LNCaP clone FGC (cell line): ENCODE data around the gene TRIM63.

ENCODE experiments used
- DNase-seq: peaks from one replicate; pipeline ENCODE4 v3.0.0-alpha.2; 2011; ENCODE audit warnings: low read depth
- H3K4me3 ChIP-seq: 2 replicates; pipeline ENCODE4 v1.5.1; 2011; ENCODE audit warnings: mild to moderate bottlenecking, low read depth, low read length, control low read depth
- TF ChIP-seq, protein P1 (sequence below): IDR thresholded peaks from 2 replicates; pipeline ENCODE4 v1.5.1; 2012; ENCODE audit warnings: mild to moderate bottlenecking; ENCODE audit not compliant: control insufficient read depth, insufficient read depth; ENCODE audit errors: extremely low read depth

Gene TRIM63

GRCh38 chr1:26023826-26024225 lies 43.6 kb downstream of the TRIM63 start:
- TF ChIP-seq, protein P1, sequence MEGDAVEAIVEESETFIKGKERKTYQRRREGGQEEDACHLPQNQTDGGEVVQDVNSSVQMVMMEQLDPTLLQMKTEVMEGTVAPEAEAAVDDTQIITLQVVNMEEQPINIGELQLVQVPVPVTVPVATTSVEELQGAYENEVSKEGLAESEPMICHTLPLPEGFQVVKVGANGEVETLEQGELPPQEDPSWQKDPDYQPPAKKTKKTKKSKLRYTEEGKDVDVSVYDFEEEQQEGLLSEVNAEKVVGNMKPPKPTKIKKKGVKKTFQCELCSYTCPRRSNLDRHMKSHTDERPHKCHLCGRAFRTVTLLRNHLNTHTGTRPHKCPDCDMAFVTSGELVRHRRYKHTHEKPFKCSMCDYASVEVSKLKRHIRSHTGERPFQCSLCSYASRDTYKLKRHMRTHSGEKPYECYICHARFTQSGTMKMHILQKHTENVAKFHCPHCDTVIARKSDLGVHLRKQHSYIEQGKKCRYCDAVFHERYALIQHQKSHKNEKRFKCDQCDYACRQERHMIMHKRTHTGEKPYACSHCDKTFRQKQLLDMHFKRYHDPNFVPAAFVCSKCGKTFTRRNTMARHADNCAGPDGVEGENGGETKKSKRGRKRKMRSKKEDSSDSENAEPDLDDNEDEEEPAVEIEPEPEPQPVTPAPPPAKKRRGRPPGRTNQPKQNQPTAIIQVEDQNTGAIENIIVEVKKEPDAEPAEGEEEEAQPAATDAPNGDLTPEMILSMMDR: no peak
- DNase-seq: no peak
- H3K4me3 ChIP-seq: no peak overlapping the region

DNA sequence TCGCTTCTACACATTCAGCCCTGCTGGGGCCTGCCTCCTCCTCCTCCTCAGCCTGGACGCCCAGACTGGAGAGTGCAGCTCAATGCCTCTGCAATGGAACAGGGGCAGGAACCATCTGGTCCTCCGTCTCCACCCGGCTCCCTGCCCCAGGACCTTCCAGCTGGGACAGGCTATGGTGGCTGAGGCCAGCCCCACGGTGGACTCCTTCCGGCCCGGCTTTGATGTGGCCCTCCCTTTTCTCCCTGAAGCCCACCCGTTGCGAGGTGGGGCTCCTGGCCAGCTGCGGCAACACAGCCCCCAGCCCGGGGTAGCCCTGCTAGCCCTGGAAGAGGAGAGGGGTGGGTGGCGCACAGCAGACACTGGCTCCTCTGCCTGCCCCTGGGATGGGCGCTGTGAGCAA lies 44.4 kb downstream of the TRIM63 start:
- no peak for DNase-seq
- no peak overlapping the region for H3K4me3 ChIP-seq
- TF ChIP-seq, protein P1: no peak

- DNase-seq: no peak
- TF ChIP-seq, protein P1: no peak
- H3K4me3 ChIP-seq: no peak overlapping the region
These were observed 45.0 kb downstream of the TRIM63 start for GRCh38 chr1:26022404-26022779.

DNA sequence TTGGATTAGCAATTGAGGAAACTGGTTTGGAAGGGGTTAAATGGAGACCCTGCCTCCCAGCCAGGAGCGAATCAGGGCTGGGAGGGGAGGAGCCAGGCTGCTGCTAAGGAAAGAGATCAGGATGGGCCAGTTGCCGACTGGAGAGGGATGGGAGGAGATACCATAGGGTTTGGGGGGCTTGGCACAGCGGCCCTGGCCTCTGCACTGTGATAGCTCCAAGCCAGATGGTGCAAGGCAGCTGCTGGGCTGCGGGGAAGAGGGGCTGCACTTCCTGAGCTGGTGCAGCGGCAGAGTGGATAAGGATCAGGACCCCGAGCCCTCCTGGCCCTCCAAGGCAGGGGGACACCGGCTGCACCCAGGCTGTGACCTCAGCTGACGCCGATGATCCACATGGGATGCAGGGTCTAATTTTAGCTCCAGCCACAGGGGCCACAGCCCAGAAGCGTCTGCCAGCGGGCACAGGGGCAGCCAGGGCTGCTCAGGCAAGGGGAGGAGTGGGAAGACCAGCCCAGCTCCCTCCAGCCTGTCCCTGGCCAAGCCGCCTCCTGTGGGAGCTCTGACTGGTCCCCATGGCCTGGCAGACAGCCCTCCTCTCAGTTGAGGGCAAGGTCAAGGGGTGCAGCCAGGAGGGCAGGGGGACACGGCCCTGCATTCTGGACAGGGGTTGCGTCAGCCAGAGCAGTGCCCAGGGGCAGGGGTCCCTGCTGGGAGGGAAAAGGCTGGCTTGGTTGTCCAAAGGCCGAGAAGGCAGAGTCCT lies 45.6 kb downstream of the TRIM63 start, which contains the start of gene EXTL1:
Gene EXTL1 (plus strand): TSS at position 129 of the 757 bp plus-strand sequence. CDS start 872 bp downstream, outside the sequence.
- H3K4me3 ChIP-seq: no peak within 1 kb of the TSS
- no peak for DNase-seq
- TF ChIP-seq, protein P1: no peak

DNA sequence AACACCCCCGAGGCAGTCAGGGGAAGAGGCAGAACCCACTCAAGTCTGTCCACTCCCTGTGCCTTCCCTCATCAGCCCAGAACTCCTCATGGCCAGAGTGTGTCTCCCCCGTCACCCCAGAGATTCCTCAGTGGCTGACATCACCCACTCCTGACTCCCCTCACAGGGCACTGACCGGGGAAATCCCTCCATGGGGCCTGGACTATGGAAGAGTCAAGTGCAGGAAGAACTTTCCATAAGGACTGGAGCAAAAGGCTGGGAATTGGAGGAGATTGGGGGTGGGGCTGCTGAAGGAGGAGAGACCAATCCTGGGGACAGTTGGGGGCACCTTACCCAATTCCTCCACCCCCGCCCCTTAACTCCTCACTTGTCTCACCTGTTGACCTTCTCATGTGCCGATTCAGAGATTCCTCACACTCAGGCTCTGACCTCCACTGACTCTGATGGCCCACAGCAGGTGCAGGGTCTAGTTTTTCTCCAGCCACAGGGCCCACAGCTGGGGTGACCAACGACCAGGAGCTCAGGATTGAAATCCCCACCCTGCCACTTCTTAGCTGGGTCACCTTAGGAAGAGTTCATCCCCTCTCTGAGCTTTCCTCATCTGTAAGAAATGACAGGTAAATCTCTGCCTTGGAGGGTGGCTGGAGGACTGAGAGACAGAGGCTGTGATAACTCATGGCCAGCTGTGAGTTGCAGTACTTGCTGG lies 46.3 kb downstream of the TRIM63 start:
- TF ChIP-seq, protein P1: no peak
- H3K4me3 ChIP-seq: no peak overlapping the region
- no peak for DNase-seq

DNA sequence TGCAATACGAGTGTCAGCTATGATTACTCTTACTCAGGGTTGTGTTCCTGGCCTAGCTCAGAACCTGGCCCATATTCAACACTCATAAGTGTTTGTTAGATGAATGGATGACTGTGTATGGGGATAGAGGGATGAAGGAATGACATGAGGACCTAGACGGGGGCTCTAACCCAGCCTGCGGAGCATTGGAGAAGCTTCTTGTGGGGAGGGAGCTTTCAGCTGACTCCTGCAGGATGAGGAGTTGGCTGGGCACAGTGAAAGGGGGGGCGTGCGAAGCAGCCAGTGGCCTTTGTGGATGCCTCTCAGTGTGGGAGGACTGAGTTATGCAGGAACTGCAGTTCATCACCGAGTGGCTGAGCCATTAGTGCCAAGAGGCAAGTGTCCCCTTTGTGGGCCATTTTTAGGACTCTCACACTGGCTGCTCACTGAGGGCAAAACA lies 47.1 kb downstream of the TRIM63 start:
- DNase-seq: no peak
- TF ChIP-seq, protein P1: no peak

More for the DNA sequence above, 47.1 kb downstream of the TRIM63 start:
- H3K4me3 ChIP-seq: no peak overlapping the region
